GM12864 (cell line): ENCODE data around the gene SERP2.

Experiments used
- DNase-seq: peaks from one replicate; pipeline ENCODE4 v3.0.0-alpha.2; 2011; ENCODE audit warnings: low read depth
- H3K4me3 ChIP-seq: 2 replicates; pipeline ENCODE4 v1.5.1; 2011; ENCODE audit warnings: mild to moderate bottlenecking, low read depth, low read length, control low read depth
- TF ChIP-seq, protein P1 (sequence below): IDR thresholded peaks from 2 replicates; pipeline ENCODE4 v1.5.1; 2011; ENCODE audit warnings: low read depth, mild to moderate bottlenecking, moderate library complexity, low read length, control low read depth, inconsistent platforms; ENCODE audit errors: missing control alignments

SERP2 gene

DNA sequence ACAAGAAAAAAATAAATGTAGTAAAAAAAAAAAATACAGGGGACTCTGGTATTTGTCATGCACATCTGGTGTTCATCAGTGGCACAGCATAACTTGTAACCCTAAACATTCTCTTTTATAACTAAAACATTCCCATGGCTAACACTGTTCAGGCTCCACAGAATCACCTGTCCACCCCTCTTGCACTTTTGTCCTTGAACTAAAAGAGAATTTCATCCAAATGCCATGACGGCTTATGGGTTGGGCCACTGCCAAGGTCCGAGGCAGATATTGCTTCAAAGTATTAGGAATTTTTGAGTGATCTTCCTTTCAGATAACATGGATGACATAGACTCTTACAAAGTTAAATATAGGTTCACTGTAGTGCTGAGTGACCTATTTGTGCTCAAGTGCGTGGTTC is 25.7 kb upstream of the SERP2 start:
- DNase-seq, result no peak
- TF ChIP-seq, protein P1, sequence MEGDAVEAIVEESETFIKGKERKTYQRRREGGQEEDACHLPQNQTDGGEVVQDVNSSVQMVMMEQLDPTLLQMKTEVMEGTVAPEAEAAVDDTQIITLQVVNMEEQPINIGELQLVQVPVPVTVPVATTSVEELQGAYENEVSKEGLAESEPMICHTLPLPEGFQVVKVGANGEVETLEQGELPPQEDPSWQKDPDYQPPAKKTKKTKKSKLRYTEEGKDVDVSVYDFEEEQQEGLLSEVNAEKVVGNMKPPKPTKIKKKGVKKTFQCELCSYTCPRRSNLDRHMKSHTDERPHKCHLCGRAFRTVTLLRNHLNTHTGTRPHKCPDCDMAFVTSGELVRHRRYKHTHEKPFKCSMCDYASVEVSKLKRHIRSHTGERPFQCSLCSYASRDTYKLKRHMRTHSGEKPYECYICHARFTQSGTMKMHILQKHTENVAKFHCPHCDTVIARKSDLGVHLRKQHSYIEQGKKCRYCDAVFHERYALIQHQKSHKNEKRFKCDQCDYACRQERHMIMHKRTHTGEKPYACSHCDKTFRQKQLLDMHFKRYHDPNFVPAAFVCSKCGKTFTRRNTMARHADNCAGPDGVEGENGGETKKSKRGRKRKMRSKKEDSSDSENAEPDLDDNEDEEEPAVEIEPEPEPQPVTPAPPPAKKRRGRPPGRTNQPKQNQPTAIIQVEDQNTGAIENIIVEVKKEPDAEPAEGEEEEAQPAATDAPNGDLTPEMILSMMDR, result no peak

GRCh38 chr13:44350775-44351504 is 22.7 kb upstream of the SERP2 start:
- no peak overlapping the region for H3K4me3 ChIP-seq
- no peak for DNase-seq
- TF ChIP-seq, protein P1, result no peak

More for the DNA sequence above, 25.7 kb upstream of the SERP2 start:
- no peak overlapping the region for H3K4me3 ChIP-seq

GRCh38 chr13:44351505-44351854 is 22.1 kb upstream of the SERP2 start:
- H3K4me3 ChIP-seq, result no peak overlapping the region
- TF ChIP-seq, protein P1, result no peak
- DNase-seq, result no peak

- DNase-seq, result no peak
- TF ChIP-seq, protein P1, result no peak
- no peak overlapping the region for H3K4me3 ChIP-seq
These were observed 21.4 kb upstream of the SERP2 start for GRCh38 chr13:44352202-44352601.

- no peak for DNase-seq
- TF ChIP-seq, protein P1, result no peak
- no peak overlapping the region for H3K4me3 ChIP-seq
These were observed 21.0 kb upstream of the SERP2 start for GRCh38 chr13:44352671-44353070.

- no peak for DNase-seq
- H3K4me3 ChIP-seq, result no peak overlapping the region
- TF ChIP-seq, protein P1, result no peak
These were observed 19.3 kb upstream of the SERP2 start for GRCh38 chr13:44354331-44354730.

GRCh38 chr13:44354884-44355283 is 18.7 kb upstream of the SERP2 start:
- no peak for DNase-seq
- TF ChIP-seq, protein P1, result no peak
- no peak overlapping the region for H3K4me3 ChIP-seq
